ENCODE data around the gene SGSM1. TPM values are rescaled to one million over a fixed set of nuclear protein-coding genes. Genes with fewer than 3 reads are reported as not detected.

Gene SGSM1
- total and polyA plus RNA-seq, 2 of the 4 experiments (the other 2 are of a cell fraction): not detected

DNA sequence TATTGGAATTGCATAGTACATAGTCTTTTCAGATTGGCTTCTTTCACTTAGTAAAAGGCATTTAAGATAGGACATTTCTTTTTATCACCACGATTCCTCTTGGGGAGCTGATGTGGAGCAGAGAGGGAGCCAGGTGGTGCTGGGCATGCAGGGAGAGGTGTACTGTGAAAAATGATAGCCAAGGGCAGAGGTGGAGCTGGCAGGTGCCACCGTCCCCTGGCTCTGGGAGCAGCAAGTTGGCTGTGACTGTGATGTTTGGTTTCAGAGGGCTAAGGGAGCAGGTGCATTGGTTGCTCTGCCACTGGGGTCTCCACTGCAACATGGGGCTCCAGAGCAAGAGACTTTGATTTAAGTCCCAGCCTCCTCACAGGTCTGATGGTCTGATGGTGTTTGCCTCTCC is 16.5 kb downstream of the SGSM1 start:
- Histone ChIP-seq H3K36me3 (ENCODE audit: control insufficient read depth, insufficient read depth, low read length) (no peaks in the 10 kb centered on the region), H3K27ac (ENCODE audit: insufficient read depth, low read length) (no peak overlapping the region), H4K20me1 (ENCODE audit: insufficient read depth, low read length) (no peaks in the 10 kb centered on the region), H3K79me1 (ENCODE audit: low read depth in 1 of 2, low read length in 2 of 2) (no peaks in the 10 kb centered on the region), H3K14ac (replicated peaks; ENCODE audit: low read depth, low read length) (no peak overlapping the region), H4K91ac (ENCODE audit: insufficient read depth, low read depth, low read length) (no peak overlapping the region), H2BK5ac (ENCODE audit: low read depth, low read length, poor library complexity, severe bottlenecking) (no peak overlapping the region), H2AFZ (replicated peaks; ENCODE audit: low read length, poor library complexity) (no peak overlapping the region), H3K18ac (ENCODE audit: low read depth, low read length) (no peak overlapping the region), H3K4ac (ENCODE audit: low read depth, low read length) (no peak overlapping the region), H3K9me1 (ENCODE audit: insufficient read depth, low read length) (no peaks in the 10 kb centered on the region), H3K4me3 (ENCODE audit: insufficient read depth, low read depth, low read length) (no peak overlapping the region), H3K4me1 (ENCODE audit: control insufficient read depth, insufficient read depth, low read length) (no peaks in the 10 kb centered on the region), H3K23ac (ENCODE audit: low read depth, low read length) (no peak overlapping the region), H3K27me3 (ENCODE audit: control insufficient read depth, insufficient read depth, low read length) (peaks cover 2% of the 10 kb centered on the region; the same call in 1 of the 2 replicates), H2AK5ac (ENCODE audit: low read depth, low read length) (no peak overlapping the region), H3K9ac (ENCODE audit: low read depth, low read length) (no peak overlapping the region), H2BK20ac (ENCODE audit: low read depth, low read length) (no peak overlapping the region), H4K5ac (ENCODE audit: low read depth, low read length) (no peak overlapping the region), H2BK120ac (ENCODE audit: low read depth, low read length) (no peak overlapping the region), H2AK9ac (replicated peaks; ENCODE audit: low read depth, low read length, poor library complexity) (no peak overlapping the region), H4K8ac (ENCODE audit: low read depth in 2 of 2, low read length in 2 of 2) (no peak overlapping the region), H3K4me2 (ENCODE audit: low read depth, low read length) (no peak overlapping the region), H2BK15ac (ENCODE audit: low read depth, low read length) (no peak overlapping the region), H3K9me3 (ENCODE audit: control insufficient read depth, insufficient read depth, low read length) (no peaks in the 10 kb centered on the region), H3K56ac (ENCODE audit: extremely low read depth, insufficient read depth, low read length) (no peak overlapping the region)
- dilution Hi-C loops (cut with HindIII; ENCODE audit: low sequenced_read_pairs, unreplicated experiment): no loop called here
- DNase-seq (no peak), ATAC-seq (ENCODE audit: low read depth) (no peak)
- in situ Hi-C loops (cut with MboI; ENCODE audit: low sequenced_read_pairs): no loop called here
- ChIA-PET POLR2A (ENCODE audit: unreplicated experiment) (no interaction called here), CTCF (no interaction called here)
- WGBS, 2 experiments (ENCODE audit: extremely low coverage in 2 of 2, insufficient read length in 1 of 2): no CpG with 5 or more reads among the region's 2 CpGs
- TF ChIP-seq CHD1 (IDR thresholded peaks at IDR 0.05; ENCODE audit: low read depth, low read length): no peak
- no peak for TF ChIP-seq FOS (IDR thresholded peaks at IDR 0.05; ENCODE audit: low read depth, low read length)
- no peak for TF ChIP-seq SMC3 (IDR thresholded peaks at IDR 0.05; ENCODE audit: low read depth, low read length)
- no peak for TF ChIP-seq MAFK (IDR thresholded peaks at IDR 0.05; ENCODE audit: low read depth, low read length)
- TF ChIP-seq MXI1 (IDR thresholded peaks at IDR 0.05; ENCODE audit: borderline replicate concordance, low read depth, low read length): no peak
- no peak for TF ChIP-seq RCOR1 (IDR thresholded peaks at IDR 0.05; ENCODE audit: insufficient replicate concordance, low read length)
- no peak for TF ChIP-seq BHLHE40 (IDR thresholded peaks at IDR 0.05; ENCODE audit: low read depth, low read length)
- no peak for TF ChIP-seq RAD21 (IDR thresholded peaks at IDR 0.05; ENCODE audit: low read length)
- no peak for TF ChIP-seq NFE2L2 (IDR thresholded peaks at IDR 0.05; ENCODE audit: low read depth, low read length)
- TF ChIP-seq, protein P1, sequence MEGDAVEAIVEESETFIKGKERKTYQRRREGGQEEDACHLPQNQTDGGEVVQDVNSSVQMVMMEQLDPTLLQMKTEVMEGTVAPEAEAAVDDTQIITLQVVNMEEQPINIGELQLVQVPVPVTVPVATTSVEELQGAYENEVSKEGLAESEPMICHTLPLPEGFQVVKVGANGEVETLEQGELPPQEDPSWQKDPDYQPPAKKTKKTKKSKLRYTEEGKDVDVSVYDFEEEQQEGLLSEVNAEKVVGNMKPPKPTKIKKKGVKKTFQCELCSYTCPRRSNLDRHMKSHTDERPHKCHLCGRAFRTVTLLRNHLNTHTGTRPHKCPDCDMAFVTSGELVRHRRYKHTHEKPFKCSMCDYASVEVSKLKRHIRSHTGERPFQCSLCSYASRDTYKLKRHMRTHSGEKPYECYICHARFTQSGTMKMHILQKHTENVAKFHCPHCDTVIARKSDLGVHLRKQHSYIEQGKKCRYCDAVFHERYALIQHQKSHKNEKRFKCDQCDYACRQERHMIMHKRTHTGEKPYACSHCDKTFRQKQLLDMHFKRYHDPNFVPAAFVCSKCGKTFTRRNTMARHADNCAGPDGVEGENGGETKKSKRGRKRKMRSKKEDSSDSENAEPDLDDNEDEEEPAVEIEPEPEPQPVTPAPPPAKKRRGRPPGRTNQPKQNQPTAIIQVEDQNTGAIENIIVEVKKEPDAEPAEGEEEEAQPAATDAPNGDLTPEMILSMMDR (conservative IDR thresholded peaks at IDR 0.05; ENCODE audit: low read depth, low read length): no peak
- intact Hi-C loops (cut with micrococcal nuclease): no loop called here
- BruUV-seq (replicated peaks): no TSS peak

All from IMR-90 (cell line).